NCI-H345 treated with DMSO at 0.1 percent for 48 hours (cell line): ENCODE results near the gene OR4D11.
"Not testable (repeated sequence)": the region's sequence is repeated elsewhere in the genome, so short reads cannot be mapped to it uniquely, and the experiment has no call there.

Source experiments
- DNase-seq: peaks from one replicate; lab custom pipeline; 2025; ENCODE audit not compliant: unreplicated experiment; lab: John Stamatoyannopoulos, UW

OR4D11 gene

GRCh38 chr11:59547605-59548308, 44.4 kb downstream of the OR4D11 start:
- DNase-seq = not testable (repeated sequence)

- DNase-seq = no peak
These were observed 44.9 kb downstream of the OR4D11 start for GRCh38 chr11:59548309-59548656.

GRCh38 chr11:59550368-59550841, 47.0 kb downstream of the OR4D11 start:
- DNase-seq = peak; percentile 86

- peak; percentile 79 for DNase-seq
These were observed 47.7 kb downstream of the OR4D11 start for GRCh38 chr11:59550842-59551658.

- no peak for DNase-seq
These were observed 48.5 kb downstream of the OR4D11 start for GRCh38 chr11:59551659-59552521.

- DNase-seq = no peak
These were observed 49.5 kb downstream of the OR4D11 start for GRCh38 chr11:59552844-59553243.

- no peak for DNase-seq
These were observed 49.9 kb downstream of the OR4D11 start for GRCh38 chr11:59553323-59553722.
